Stimulated activated CD4-positive, alpha-beta T cell treated with anti-CD3 and anti-CD28 coated beads, Interleukin-1b, Interleukin-23, amount 100 ng/mL, for 48 hours (primary cell): Measurements from ENCODE around the gene SPATA6L.

Source experiments
- DNase-seq: peaks from one replicate; pipeline ENCODE4 v3.0.0-alpha.2; 2020

SPATA6L gene

DNA sequence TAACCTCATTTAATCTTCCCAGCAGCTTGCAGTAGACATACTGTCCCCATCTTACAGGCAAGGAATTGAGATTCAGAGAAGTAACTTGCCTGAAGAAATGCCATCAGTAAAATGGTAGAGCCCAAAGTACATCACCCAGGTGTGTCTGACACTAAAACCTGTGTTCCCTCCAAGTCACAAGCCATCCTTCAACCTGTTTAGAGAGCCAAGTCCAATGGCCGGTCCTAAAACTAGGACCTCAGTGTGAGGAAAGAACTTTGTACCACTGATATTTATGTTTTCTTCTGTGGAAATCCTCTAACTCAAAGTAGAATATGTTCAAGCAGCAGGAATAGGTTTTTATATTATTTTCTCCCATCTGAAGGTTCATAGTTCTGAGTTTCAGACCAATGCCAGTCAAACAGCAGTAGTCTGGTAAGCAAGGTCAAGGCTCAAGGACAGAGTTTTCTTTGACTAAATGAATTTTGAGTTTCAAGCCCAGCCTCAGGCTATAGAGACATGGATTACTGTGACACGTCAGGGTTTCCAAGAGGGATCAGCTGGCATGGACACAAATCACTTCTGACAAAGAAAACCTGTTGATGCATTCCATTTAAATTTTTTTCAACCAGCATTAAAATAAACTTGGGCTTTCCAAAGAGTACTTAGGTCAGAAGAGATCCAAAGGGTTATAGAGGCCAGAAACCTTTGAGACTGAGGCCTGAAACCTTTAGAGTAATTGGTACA is 85.1 kb downstream of the SPATA6L start:
- DNase-seq, result no peak

DNA sequence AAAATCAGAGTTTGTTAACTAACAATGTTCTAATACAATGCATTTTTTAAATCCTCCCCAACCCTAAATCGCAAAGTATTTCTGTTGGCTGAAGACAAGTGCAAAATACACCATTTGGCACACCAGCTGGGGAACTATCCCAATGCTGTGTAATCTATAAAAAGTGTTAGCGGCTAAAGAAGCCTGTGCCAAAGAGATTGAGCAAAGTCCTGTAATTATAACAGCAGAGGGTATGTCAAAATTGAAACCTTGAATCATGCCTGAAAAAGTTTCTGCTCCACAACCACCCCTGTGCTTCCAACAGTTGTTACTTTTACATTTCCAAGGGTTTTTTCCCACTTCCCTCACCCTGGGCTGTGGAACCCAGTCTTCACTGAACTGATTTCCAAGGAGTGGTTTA is 87.3 kb downstream of the SPATA6L start:
- DNase-seq, result no peak

- DNase-seq, result no peak
Observed at GRCh38 chr9:4576448-4576847, 89.8 kb downstream of the SPATA6L start.

DNA sequence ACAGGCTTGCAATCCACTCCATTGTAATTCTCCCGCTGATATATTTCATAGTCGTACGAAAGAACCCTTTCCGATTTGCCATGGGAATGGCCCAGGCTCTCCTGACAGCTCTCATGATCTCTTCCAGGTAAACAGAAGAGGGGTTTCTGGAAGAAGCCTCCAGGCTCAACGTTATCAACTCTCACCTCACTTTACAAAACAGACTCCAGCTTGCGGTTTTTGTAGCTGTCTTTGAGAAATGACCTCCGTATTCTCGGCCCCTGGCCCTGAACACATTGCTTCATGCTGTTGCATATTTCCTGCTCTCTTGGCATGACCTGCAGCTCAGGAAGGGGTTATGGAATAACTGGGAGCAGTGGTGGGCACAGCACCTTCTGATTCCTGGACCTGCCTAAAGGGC is 90.3 kb downstream of the SPATA6L start:
- no peak for DNase-seq

DNA sequence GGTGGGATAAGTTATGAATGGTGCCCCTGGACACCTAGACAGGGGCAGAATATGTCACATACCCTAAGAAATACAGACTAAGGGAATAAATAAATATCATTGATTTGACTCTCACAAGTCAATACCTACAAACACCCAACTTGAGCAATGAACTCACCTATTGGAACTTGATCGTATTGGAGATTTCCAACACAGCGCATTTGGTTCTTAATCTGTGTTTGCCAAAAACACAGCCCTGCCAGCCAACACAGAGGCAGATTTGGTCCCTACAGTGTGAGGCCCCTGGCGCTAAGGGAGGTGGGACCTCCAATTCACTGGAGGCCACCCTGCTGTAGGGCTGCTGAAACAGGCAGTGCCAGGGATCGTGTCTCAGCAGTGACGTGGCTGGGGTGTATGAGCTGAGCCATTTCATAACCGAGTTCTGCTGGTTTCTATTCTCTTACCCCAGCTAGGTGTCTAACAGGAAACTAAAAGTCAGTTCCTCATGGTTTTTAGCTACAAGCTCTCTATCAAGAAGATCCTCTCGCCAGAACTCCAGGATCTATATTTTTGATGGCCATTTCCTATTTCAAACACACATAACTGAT is 91.5 kb downstream of the SPATA6L start:
- no peak for DNase-seq

DNA sequence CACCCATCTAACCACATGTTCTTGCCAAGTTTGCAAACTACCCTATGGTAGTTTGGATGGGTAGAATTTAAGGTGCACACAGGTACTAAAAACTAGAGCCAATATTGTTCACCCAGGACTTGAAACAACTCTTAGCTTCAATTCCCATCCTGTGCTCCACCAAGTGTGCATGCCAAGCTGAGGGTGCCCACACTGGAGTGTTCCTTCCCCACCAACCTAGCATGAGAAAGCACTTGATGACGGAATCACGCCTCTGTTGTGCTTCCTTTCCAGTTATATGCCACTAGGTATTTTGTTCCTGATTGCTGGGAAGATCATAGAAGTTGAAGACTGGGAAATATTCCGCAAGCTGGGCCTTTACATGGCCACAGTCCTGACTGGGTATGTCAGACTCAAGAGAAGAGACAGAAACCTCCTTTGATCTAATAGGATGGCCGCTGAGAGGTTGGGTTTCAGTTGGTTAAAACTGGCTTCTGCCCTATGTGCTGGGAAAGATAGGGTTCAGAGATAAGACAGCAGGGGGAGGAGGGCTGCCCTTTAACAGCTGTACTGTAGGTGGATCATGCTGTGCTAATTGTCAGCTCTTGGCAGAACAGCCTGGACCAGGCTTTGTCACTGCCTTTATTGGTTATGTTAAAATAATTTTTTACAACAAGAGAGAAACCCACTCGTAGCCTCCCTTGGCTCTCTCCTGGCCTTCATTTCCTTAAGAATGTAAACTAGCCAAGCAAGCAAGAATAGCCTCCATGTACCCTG is 92.5 kb downstream of the SPATA6L start:
- DNase-seq, result no peak

GRCh38 chr9:4573176-4573575 is 93.1 kb downstream of the SPATA6L start:
- DNase-seq, result no peak

DNA sequence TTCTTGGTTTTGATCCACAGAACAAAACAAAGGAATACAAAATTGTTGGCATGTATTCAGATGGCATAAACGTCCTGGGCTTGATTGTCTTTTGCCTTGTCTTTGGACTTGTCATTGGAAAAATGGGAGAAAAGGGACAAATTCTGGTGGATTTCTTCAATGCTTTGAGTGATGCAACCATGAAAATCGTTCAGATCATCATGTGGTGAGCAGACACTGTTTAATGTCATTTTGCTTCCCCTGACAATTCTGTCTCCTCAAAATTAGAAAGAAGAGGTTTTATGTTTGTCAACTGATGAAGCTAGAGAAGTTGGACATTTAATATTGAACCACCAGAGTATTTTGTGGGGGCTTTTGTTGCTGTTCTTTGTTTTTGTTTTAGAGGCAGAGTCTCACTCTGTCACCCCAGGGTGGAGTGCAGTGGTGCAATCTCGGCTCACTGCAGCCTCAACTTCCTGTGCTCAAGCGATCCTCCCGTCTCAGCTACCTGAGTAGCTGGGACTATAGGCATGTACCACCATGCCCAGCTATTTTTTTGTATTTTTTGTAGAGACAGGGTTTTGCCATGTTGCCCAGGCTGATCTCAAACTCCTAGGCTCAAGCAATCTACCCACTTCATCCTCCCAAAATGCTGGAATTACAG is 94.0 kb downstream of the SPATA6L start:
- peak; percentile 6 for DNase-seq

DNA sequence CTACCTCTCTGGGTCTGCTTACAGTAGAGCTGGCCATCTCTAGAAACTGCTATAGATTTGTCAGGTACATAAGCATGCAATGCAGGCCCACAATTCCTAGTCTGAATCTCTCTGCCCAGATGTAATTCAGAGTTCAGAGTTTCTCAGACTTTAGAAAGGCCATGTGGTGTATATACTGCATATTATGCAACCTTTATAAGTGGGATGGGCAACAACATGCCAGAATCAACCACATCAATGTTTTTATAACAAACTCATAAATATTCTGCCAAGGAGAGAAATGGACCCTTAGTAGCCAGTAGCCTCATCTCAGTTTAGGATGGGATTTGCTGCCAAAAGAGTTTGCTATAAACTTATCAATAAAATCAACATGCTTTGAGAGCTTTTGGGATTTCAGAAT is 97.2 kb downstream of the SPATA6L start:
- no peak for DNase-seq

DNA sequence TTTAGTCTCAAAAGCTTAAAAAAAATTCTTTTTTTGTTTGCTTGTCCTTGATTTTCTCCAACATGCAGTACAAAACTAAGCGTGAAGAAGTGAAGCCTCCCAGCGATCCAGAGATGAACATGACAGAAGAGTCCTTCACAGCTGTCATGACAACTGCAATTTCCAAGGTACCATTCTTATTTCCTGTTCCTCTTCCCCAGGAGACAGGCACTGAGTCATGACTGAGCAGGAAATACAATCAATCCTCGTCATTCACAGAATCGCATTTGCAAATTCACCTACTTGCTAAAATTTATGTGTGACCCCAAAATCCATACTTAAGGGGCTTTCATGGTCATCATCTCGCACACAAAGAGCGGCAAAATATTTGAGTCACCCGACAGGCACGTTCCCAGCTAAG is 98.7 kb downstream of the SPATA6L start:
- no peak for DNase-seq

DNA sequence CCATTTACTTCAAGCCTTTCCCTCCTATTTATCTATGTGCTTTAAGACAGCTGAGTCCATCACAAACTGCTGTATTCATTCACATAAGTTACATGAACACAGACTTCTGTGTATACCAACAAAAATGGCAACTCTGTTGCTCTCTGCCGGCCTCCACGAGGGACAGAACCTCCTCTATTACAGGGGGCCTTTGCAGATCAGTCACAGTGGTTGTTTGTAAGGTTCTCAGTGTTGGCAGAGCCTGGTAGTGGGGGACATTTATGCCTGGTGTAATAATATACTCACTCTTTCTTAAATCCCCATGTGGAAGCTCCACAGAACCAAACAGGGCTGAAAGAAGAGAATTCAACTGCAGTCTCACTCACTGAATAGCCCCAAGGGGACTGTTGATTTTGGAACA is 99.5 kb downstream of the SPATA6L start:
- DNase-seq, result no peak

- no peak for DNase-seq
Observed at GRCh38 chr9:4563105-4563504, 103.2 kb downstream of the SPATA6L start.

DNA sequence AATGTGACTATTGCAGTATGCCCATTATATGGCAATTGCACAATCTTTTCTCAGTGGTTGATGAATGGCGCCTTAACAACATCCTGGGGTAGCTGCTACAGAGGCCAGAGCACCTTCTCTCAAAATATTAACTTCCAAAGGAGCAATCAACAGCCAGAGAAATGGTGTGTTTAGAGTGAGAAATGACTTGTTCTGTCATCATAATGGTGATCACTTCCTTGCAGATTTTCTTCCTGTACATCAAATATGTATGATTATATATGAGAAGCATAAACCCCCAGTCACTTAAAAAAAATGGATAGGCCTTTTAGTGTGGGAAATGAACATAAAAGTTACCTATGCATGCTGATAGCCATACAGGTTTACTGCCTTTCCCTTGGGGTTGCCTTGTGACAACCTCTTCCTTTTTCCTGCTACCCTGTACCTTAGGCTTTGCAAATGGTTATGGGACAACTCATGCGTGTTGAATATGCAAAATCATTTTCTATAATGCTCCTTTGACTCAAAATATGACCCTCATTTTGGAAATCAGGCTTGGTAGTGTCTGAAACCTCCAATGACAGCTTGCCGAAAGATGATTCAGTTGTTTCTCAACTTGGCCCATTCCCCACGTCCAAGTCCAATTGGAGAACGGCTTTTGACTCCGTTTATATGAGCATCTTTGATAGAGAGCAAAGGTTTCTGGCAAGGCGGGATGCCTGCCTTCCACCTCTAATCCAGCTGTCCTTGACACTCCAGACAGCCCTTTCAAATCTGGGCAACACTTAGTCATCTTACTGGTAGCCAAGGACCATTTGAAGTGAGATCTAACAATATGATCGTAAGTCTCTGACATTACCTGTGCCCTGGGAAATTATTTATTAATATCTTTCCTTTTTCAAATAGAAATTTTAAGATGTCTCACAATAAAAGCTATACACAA is 106.8 kb downstream of the SPATA6L start:
- DNase-seq, result no peak

DNA sequence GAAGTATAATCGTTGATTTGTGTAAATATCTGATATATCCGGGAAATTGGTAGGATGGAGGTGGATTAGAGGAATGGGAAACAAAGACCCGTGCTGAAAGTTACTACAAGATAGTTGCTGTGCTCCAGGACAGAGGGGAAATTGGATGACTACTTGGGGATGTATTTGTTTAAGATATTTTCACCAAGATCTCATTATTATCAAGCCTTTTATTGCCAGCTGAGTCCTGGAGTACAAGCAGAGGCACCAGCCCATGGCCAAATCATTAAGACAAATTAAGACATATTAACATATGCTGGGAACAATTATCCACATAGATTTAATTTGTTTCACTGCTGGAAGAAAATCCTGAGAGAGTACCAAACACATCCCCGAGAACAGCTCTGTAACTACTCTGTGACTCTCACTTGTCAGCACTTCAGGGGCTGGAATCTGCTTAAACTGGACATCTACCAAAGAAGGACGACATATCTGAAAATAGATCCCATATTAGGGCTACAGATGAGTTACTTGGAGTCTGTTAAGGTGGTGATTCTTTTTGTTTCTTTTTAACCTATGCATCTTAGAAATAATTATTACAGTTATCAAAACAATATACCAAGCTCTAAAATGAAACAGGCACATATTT is 107.8 kb downstream of the SPATA6L start:
- no peak for DNase-seq

GRCh38 chr9:4555236-4555635 is 111.0 kb downstream of the SPATA6L start:
- no peak for DNase-seq

DNA sequence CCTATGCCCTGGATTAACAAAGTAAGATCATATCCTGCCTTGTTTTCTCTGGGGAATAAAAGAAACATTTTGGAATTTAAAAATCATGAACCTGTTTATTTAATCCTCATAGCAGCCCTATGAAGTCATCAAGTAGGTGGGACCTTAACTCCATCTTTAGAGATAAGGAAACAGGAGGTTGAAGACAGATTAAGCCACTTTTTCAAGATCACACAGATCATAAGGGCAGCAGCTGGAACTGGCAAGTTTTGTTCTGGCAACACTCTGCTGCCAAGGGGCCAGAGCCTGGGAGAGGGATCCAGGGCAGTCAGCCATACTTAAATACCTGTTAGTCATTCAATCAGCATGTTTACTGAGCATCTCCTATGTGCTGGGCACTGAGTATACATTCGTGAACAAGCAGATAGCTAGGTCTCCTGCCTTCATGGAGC is 112.3 kb downstream of the SPATA6L start:
- DNase-seq, result no peak

DNA sequence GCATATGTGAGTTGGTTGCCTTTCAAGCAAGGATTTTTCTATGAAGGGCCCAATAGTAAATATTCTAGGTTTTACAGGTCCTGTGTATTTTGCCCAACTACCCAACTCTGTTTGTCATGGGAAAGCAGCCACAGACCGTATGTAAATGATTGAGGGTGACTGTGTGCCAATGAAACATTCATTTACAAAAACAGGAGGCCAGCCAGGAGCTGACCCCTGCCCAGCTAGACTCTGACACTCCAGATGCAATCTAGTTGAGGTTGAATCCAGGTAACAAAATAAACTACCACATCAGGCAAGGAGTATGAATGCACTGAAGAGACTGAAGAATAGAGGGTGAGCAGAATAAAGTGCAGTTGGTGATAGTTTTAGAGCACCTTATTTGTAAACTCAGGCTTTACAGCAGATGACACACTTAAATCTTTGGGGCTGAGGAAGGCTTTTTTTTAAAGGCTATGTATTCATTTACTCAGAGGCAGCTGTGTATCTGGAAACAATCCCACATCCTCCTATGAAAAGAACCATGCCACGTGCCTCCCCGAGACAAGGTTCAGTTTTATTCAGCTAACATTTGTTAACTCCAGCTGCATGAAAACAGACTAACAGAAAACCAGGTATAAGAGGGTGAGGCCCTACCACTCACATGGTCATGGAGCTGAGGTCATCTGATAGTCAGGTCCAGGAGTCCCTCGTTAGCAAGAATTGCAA is 115.3 kb downstream of the SPATA6L start:
- no peak for DNase-seq

DNA sequence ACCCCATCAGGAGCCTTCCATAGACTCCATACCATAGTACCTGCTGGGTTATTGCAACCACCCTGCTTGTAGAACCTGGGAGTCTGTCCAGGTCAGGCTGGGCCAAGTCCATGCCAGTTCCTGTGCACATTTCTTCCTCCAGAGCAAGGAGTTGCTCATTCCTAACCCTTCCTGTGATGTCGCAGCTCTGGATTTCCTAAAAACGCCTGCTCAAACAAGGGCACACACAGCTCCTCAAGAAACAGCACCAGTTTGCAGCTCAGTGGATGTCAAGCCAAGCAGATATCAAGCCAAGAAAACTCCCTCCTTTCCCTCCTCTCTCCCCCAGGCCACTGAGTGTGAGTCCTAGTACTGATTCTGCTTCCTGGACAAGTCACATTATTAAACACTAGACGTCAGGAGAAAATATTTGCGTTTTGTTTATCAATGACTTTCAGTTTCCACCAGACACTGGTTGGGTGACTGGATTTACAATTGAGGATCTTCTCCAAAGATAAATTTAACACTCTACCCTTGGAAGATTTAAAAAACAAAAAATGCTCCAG is 116.5 kb downstream of the SPATA6L start:
- DNase-seq, result no peak

DNA sequence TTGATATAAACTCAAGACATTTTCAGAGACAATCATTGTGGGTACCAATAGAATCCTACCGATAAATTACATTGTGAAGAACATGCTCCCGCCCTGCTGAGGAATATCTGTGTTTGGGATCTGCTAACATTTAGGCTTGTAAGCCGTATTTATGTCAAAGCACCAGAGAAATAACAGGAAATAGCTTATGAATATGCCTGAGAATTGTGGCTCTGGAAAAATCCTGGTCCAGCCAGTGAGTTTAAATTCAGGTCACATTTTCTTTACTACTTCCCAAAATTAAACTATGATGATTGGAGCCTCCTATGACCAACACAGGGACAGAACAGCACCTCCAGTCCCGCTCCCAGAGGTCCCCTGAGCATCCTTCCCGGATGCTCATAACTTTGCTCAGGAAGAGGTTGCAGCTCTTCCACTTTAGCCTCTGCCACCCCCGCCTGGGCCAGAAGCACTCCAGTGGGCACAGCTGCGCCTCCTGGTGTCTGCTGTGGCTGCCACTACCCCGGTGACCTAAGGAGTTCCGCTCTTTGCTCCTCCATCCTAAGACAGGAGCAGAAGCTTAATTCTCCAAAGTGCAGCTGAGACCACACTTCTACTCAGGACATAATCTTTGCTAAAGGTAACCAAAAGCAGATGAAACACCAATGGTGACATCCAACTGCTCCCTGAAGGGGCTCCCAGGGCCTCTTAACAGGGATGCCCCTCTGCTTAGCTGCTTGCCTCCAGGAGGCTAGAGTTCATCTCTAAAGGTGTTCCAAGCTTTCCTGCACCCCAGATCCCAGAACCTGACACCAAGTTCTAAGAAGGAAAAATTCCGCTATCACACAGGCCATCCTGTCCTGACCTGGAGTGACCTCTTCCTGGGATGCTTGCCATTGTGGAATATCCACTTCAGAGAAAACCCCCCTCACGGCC is 117.2 kb downstream of the SPATA6L start:
- DNase-seq, result no peak
